DND-41 (cell line): Measurements from ENCODE around the gene SMIM10L2A.

ENCODE experiments used
- EZH2 ChIP-seq: IDR thresholded peaks from 3 replicates; pipeline ENCODE4 v1.6.1; 2012; ENCODE audit warnings: borderline replicate concordance, low read depth, mild to moderate bottlenecking, moderate library complexity, low read length, inconsistent platforms; ENCODE audit not compliant: severe bottlenecking
- TF ChIP-seq, protein P1 (sequence below): IDR thresholded peaks from 2 replicates; pipeline ENCODE4 v1.5.1; 2012; ENCODE audit warnings: borderline replicate concordance, low read length, moderate library complexity, mild to moderate bottlenecking; ENCODE audit not compliant: poor library complexity, severe bottlenecking; ENCODE audit errors: extremely low read depth

DNA sequence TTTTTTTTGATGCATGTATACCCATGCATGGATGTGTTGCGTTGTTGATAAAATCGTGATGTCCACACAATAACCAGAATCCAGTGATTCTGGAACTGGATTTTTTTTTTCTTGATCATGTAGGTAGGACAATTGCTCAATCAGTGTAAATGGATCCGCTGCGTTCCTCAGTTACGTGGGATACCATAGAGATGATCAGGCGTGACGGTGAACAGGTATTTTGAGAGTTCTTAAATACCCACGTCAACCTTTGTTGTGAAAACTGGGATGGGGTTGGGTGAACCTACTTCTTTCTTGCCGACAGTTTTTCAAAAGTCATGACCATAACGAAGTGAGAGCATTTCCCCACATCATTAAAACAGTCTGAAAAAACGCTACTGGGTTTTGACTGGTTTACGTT is 913 bp upstream of the SMIM10L2A start:
- TF ChIP-seq, protein P1, sequence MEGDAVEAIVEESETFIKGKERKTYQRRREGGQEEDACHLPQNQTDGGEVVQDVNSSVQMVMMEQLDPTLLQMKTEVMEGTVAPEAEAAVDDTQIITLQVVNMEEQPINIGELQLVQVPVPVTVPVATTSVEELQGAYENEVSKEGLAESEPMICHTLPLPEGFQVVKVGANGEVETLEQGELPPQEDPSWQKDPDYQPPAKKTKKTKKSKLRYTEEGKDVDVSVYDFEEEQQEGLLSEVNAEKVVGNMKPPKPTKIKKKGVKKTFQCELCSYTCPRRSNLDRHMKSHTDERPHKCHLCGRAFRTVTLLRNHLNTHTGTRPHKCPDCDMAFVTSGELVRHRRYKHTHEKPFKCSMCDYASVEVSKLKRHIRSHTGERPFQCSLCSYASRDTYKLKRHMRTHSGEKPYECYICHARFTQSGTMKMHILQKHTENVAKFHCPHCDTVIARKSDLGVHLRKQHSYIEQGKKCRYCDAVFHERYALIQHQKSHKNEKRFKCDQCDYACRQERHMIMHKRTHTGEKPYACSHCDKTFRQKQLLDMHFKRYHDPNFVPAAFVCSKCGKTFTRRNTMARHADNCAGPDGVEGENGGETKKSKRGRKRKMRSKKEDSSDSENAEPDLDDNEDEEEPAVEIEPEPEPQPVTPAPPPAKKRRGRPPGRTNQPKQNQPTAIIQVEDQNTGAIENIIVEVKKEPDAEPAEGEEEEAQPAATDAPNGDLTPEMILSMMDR, result no peak
- TF ChIP-seq EZH2, result no peak
